ENCODE data around the gene PLBD1.

The PLBD1 gene

DNA sequence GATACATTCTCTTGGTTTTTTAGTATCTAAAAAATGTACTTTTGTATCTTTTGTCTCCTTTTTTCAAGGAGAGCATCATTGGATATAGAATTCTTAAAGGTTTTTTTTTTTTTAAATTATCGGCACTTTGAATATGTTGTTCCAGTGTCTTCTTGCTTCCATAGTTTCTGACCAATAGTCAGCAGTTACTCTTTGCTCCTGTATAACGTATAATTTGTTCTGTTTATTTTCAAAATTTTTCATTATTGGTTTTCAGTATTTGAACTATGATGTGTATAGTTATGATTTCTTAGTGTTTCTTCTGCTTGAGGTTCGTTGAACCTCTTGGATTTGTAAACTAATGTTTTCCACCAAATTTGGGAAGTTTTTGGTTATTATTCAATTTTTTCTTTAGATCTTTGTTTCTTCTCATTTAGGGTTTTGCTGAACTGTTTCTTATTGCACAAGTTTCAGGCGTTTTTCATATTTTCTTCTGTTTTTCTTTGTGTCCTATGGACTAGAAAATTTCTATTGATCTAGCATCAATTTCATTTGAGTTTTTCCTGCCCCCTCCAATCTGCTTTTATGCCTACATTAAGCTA lies 93.9 kb downstream of the PLBD1 start:
- Histone ChIP-seq H3K4me3 (replicated peaks; ENCODE audit: insufficient read depth, low read length) (no peak overlapping the region), H3K27me3 (ENCODE audit: insufficient read depth, poor library complexity, severe bottlenecking) (no peaks in the 10 kb centered on the region), H3K27ac (replicated peaks) (no peak overlapping the region)
- TF ChIP-seq, protein P1, sequence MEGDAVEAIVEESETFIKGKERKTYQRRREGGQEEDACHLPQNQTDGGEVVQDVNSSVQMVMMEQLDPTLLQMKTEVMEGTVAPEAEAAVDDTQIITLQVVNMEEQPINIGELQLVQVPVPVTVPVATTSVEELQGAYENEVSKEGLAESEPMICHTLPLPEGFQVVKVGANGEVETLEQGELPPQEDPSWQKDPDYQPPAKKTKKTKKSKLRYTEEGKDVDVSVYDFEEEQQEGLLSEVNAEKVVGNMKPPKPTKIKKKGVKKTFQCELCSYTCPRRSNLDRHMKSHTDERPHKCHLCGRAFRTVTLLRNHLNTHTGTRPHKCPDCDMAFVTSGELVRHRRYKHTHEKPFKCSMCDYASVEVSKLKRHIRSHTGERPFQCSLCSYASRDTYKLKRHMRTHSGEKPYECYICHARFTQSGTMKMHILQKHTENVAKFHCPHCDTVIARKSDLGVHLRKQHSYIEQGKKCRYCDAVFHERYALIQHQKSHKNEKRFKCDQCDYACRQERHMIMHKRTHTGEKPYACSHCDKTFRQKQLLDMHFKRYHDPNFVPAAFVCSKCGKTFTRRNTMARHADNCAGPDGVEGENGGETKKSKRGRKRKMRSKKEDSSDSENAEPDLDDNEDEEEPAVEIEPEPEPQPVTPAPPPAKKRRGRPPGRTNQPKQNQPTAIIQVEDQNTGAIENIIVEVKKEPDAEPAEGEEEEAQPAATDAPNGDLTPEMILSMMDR (IDR thresholded peaks at IDR 0.05; ENCODE audit: insufficient read depth, low read length) = no peak
- TF ChIP-seq GABPA (IDR thresholded peaks at IDR 0.05; ENCODE audit: low read depth) (no peak), REST (IDR thresholded peaks at IDR 0.05; ENCODE audit: insufficient replicate concordance, low read depth) (no peak), POLR2AphosphoS5 (IDR thresholded peaks at IDR 0.05; ENCODE audit: low read depth) (no peak), SPI1 (IDR thresholded peaks at IDR 0.05; ENCODE audit: borderline replicate concordance, low read depth) (no peak)
- DNase-seq (ENCODE audit: low read depth in 1 of 2, low spot score in 1 of 2) = no peak

DNA sequence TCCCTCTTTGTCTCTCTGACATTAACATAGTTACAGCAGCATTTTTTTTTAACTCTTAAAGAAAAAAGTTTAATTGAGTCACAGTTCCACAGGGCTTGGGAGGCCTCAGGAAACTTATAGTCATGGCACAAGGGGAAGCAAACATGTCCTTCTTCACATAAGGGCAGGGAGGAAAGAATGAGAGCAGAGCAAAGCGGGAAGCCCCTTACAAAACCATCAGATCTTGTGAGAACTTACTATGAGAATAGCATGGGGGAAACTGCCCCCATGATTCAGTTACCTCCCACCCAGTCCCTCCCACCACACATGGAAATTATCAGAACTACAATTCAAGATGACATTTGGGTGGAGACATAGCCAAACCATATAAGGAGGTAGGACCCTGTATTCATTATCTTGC lies 96.2 kb downstream of the PLBD1 start:
- Histone ChIP-seq H3K27ac (replicated peaks) (no peak overlapping the region), H3K27me3 (ENCODE audit: insufficient read depth, poor library complexity, severe bottlenecking) (no peaks in the 10 kb centered on the region), H3K4me3 (replicated peaks; ENCODE audit: insufficient read depth, low read length) (no peak overlapping the region)
- DNase-seq (ENCODE audit: low read depth in 1 of 2, low spot score in 1 of 2) = no peak
- no peak for TF ChIP-seq REST (IDR thresholded peaks at IDR 0.05; ENCODE audit: insufficient replicate concordance, low read depth)
- no peak for TF ChIP-seq POLR2AphosphoS5 (IDR thresholded peaks at IDR 0.05; ENCODE audit: low read depth)
- no peak for TF ChIP-seq GABPA (IDR thresholded peaks at IDR 0.05; ENCODE audit: low read depth)
- no peak for TF ChIP-seq SPI1 (IDR thresholded peaks at IDR 0.05; ENCODE audit: borderline replicate concordance, low read depth)
- TF ChIP-seq, protein P1 (IDR thresholded peaks at IDR 0.05; ENCODE audit: insufficient read depth, low read length) = no peak

DNA sequence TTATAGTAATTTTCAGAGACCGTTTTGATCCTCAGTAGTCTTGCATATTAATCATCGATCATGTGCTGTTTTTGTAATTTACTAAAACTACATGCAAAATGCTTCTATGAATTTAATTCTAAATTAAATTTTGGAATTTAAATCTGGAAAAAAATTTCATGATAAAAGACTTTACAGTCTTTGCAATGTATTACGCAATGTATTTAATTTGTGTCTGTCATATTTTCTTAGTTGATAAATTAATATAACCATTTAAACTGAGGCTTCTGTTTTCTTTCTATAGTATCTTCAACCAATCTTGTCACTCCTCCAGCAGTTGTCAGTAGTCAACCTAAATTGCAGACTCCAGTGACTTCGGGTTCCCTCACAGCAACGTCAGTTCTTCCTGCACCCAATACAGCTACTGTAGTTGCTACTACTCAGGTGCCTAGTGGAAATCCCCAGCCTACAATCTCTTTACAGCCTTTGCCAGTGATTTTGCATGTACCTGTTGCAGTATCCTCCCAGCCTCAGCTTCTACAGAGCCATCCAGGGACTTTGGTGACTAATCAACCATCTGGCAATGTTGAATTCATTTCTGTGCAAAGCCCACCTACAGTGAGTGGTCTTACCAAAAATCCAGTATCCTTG lies 107.4 kb downstream of the PLBD1 start:
- TF ChIP-seq REST (IDR thresholded peaks at IDR 0.05; ENCODE audit: insufficient replicate concordance, low read depth) (no peak), POLR2AphosphoS5 (IDR thresholded peaks at IDR 0.05; ENCODE audit: low read depth) (no peak), SPI1 (IDR thresholded peaks at IDR 0.05; ENCODE audit: borderline replicate concordance, low read depth) (no peak), GABPA (IDR thresholded peaks at IDR 0.05; ENCODE audit: low read depth) (no peak)
- TF ChIP-seq, protein P1 (IDR thresholded peaks at IDR 0.05; ENCODE audit: insufficient read depth, low read length) = no peak
- H3K4me3 ChIP-seq (replicated peaks; ENCODE audit: insufficient read depth, low read length) = no peak overlapping the region
- no peak for DNase-seq (ENCODE audit: low read depth in 1 of 2, low spot score in 1 of 2)
- no peaks in the 10 kb centered on the region for H3K27me3 ChIP-seq (ENCODE audit: insufficient read depth, poor library complexity, severe bottlenecking)
- H3K27ac ChIP-seq (replicated peaks) = no peak overlapping the region
